ENCODE data around the gene CHST9. TPM values are rescaled to one million over a fixed set of nuclear protein-coding genes. Genes with fewer than 3 reads are reported as not detected.
A peak's percentile ranks its signal among the peaks of the same experiment; 100 is the strongest.

Gene CHST9
- total and polyA plus RNA-seq, 2 of the 13 experiments (the other 11 are each of a cell fraction or from before 2014, with no cell fraction given) = 3.2 to 9.6 TPM

- TF ChIP-seq, protein P1, sequence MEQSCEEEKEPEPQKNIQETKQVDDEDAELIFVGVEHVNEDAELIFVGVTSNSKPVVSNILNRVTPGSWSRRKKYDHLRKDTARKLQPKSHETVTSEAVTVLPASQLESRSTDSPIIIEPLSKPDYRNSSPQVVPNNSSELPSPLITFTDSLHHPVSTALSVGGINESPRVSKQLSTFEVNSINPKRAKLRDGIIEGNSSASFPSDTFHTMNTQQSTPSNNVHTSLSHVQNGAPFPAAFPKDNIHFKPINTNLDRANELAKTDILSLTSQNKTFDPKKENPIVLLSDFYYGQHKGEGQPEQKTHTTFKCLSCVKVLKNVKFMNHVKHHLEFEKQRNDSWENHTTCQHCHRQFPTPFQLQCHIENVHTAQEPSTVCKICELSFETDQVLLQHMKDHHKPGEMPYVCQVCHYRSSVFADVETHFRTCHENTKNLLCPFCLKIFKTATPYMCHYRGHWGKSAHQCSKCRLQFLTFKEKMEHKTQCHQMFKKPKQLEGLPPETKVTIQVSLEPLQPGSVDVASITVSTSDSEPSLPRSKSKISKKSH (CRISPR knock-in tag; IDR thresholded peaks at IDR 0.05; ENCODE audit: borderline replicate concordance) = no peak
- TF ChIP-seq ZFP36L1 (CRISPR knock-in tag; IDR thresholded peaks at IDR 0.05) = no peak
- TF ChIP-seq ZNF598 (CRISPR knock-in tag; IDR thresholded peaks at IDR 0.05; ENCODE audit: borderline replicate concordance) = no peak
- TF ChIP-seq THYN1 (CRISPR knock-in tag; IDR thresholded peaks at IDR 0.05; ENCODE audit: borderline replicate concordance, low read depth) = no peak
- no peak for TF ChIP-seq ZNF563 (CRISPR knock-in tag; IDR thresholded peaks at IDR 0.05)
- TF ChIP-seq ZNF354B (CRISPR knock-in tag; IDR thresholded peaks at IDR 0.05) = no peak
- peak; percentile 90; the same call in 1 of the 2 replicates for TF ChIP-seq ZNF264 (CRISPR knock-in tag; IDR thresholded peaks at IDR 0.05)
- TF ChIP-seq, protein P2, sequence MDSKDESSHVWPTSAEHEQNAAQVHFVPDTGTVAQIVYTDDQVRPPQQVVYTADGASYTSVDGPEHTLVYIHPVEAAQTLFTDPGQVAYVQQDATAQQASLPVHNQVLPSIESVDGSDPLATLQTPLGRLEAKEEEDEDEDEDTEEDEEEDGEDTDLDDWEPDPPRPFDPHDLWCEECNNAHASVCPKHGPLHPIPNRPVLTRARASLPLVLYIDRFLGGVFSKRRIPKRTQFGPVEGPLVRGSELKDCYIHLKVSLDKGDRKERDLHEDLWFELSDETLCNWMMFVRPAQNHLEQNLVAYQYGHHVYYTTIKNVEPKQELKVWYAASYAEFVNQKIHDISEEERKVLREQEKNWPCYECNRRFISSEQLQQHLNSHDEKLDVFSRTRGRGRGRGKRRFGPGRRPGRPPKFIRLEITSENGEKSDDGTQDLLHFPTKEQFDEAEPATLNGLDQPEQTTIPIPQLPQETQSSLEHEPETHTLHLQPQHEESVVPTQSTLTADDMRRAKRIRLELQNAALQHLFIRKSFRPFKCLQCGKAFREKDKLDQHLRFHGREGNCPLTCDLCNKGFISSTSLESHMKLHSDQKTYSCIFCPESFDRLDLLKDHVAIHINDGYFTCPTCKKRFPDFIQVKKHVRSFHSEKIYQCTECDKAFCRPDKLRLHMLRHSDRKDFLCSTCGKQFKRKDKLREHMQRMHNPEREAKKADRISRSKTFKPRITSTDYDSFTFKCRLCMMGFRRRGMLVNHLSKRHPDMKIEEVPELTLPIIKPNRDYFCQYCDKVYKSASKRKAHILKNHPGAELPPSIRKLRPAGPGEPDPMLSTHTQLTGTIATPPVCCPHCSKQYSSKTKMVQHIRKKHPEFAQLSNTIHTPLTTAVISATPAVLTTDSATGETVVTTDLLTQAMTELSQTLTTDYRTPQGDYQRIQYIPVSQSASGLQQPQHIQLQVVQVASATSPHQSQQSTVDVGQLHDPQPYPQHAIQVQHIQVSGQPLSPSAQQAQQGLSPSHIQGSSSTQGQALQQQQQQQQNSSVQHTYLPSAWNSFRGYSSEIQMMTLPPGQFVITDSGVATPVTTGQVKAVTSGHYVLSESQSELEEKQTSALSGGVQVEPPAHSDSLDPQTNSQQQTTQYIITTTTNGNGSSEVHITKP (CRISPR knock-in tag; IDR thresholded peaks at IDR 0.05; ENCODE audit: low read depth) = no peak
- TF ChIP-seq ZNF326 (CRISPR knock-in tag; IDR thresholded peaks at IDR 0.05; ENCODE audit: borderline replicate concordance) = no peak
- no peak for TF ChIP-seq KLF16 (CRISPR knock-in tag; IDR thresholded peaks at IDR 0.05)
- no peak for TF ChIP-seq NFRKB (IDR thresholded peaks at IDR 0.05)
- no peak for TF ChIP-seq TBX3 (IDR thresholded peaks at IDR 0.05; ENCODE audit: borderline replicate concordance)
- no peak for TF ChIP-seq ZNF121 (CRISPR knock-in tag; IDR thresholded peaks at IDR 0.05)
- no peak for TF ChIP-seq CCDC6 (CRISPR knock-in tag; IDR thresholded peaks at IDR 0.05)
- no peak for TF ChIP-seq U2AF1 (optimal IDR thresholded peaks at IDR 0.05; ENCODE audit: low read depth, low read length)
- no peak for TF ChIP-seq DR1 (CRISPR knock-in tag; IDR thresholded peaks at IDR 0.05)
- TF ChIP-seq, protein P3, sequence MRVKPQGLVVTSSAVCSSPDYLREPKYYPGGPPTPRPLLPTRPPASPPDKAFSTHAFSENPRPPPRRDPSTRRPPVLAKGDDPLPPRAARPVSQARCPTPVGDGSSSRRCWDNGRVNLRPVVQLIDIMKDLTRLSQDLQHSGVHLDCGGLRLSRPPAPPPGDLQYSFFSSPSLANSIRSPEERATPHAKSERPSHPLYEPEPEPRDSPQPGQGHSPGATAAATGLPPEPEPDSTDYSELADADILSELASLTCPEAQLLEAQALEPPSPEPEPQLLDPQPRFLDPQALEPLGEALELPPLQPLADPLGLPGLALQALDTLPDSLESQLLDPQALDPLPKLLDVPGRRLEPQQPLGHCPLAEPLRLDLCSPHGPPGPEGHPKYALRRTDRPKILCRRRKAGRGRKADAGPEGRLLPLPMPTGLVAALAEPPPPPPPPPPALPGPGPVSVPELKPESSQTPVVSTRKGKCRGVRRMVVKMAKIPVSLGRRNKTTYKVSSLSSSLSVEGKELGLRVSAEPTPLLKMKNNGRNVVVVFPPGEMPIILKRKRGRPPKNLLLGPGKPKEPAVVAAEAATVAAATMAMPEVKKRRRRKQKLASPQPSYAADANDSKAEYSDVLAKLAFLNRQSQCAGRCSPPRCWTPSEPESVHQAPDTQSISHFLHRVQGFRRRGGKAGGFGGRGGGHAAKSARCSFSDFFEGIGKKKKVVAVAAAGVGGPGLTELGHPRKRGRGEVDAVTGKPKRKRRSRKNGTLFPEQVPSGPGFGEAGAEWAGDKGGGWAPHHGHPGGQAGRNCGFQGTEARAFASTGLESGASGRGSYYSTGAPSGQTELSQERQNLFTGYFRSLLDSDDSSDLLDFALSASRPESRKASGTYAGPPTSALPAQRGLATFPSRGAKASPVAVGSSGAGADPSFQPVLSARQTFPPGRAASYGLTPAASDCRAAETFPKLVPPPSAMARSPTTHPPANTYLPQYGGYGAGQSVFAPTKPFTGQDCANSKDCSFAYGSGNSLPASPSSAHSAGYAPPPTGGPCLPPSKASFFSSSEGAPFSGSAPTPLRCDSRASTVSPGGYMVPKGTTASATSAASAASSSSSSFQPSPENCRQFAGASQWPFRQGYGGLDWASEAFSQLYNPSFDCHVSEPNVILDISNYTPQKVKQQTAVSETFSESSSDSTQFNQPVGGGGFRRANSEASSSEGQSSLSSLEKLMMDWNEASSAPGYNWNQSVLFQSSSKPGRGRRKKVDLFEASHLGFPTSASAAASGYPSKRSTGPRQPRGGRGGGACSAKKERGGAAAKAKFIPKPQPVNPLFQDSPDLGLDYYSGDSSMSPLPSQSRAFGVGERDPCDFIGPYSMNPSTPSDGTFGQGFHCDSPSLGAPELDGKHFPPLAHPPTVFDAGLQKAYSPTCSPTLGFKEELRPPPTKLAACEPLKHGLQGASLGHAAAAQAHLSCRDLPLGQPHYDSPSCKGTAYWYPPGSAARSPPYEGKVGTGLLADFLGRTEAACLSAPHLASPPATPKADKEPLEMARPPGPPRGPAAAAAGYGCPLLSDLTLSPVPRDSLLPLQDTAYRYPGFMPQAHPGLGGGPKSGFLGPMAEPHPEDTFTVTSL (CRISPR knock-in tag; IDR thresholded peaks at IDR 0.05; ENCODE audit: borderline replicate concordance) = peak; percentile 73; the same call in 1 of the 2 replicates
- TF ChIP-seq KDM1A (CRISPR knock-in tag; IDR thresholded peaks at IDR 0.05) = no peak
- no peak for TF ChIP-seq SMAD1 (CRISPR knock-in tag; IDR thresholded peaks at IDR 0.05; ENCODE audit: borderline replicate concordance, low read depth)
- no peak for TF ChIP-seq CBX1 (IDR thresholded peaks at IDR 0.05; ENCODE audit: low read depth)
Observed at GRCh38 chr18:26875040-26875654, 310.0 kb downstream of the CHST9 start (continued).
